Measurements from ENCODE around the gene OR52E2. TPM values are rescaled to one million over a fixed set of nuclear protein-coding genes. Genes with fewer than 3 reads are reported as not detected.

OR52E2 gene
- total RNA-seq (not detected in 2 replicates), polyA plus RNA-seq (not detected in 2 replicates), polyA minus RNA-seq (ENCODE audit: low replicate concordance) (not detected in 2 replicates)
- not detected in 2 replicates for polyA plus RNA-seq (2012)

DNA sequence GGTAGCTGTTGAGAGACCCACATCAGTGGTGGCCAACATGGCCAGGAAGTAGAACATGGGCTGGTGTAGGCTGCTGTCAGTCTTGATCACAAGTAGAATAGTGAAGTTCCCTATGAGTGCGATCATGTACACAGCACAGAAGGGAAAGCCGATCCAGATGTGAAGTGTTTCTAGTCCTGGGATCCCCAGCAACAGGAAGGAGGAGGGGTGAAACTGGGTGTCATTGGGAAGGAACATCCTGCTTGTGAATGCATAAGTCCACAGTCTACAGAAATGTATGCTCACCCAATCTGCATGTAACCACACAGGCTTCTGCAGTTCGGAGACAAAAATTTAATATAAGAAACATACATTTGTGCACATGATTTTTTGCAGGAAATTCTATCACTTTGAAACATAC is at the start of gene OR52E2:
TSS of gene OR52E2 (minus strand) at position 237 of the 400 bp plus-strand sequence. CDS start at position 237, 0 bp downstream.
- no peak for TF ChIP-seq CTCF (conservative IDR thresholded peaks at IDR 0.05 in 1 of 2, IDR thresholded peaks at IDR 0.05 in 1 of 2; ENCODE audit: low read depth in 1 of 2, low read length in 2 of 2)
- no peak for TF ChIP-seq EZH2 (IDR thresholded peaks at IDR 0.05; ENCODE audit: low read length, missing control alignments)
- H2AFZ ChIP-seq (ENCODE audit: low read length), result no peak within 1 kb of the TSS
- no peak within 1 kb of the TSS for H3K4me2 ChIP-seq (ENCODE audit: extremely low read depth, insufficient read depth, low read length)
- no peaks in the 10 kb centered on the region for H4K20me1 ChIP-seq (ENCODE audit: control insufficient read depth, extremely low read depth, insufficient read depth, low read length)
- H3K9me3 ChIP-seq (ENCODE audit: control insufficient read depth, insufficient read depth, low read depth, low read length), result no peaks in the 10 kb centered on the region
- no peak within 1 kb of the TSS for H3K27ac ChIP-seq (ENCODE audit: insufficient read depth, low read length)
- H3K9ac ChIP-seq (ENCODE audit: insufficient read depth, low read length), result no peak within 1 kb of the TSS
- no peaks in the 10 kb centered on the region for H3K4me1 ChIP-seq (ENCODE audit: control insufficient read depth, extremely low read depth, insufficient read depth, low read length)
- no peaks in the 10 kb centered on the region for H3K79me2 ChIP-seq (ENCODE audit: control insufficient read depth, insufficient read depth, low read length)
- H3K4me3 ChIP-seq (replicated peaks in 1 of 4; ENCODE audit: control extremely low read depth in 1 of 4, insufficient read depth in 1 of 4, low read depth in 3 of 4, low read length in 4 of 4), result no peak within 1 kb of the TSS
- DNase-seq (ENCODE audit: low read depth in 2 of 2), result no peak
- H3K36me3 ChIP-seq (ENCODE audit: control insufficient read depth, insufficient read depth, low read length), result no peaks in the 10 kb centered on the region
- no peaks in the 10 kb centered on the region for H3K27me3 ChIP-seq (ENCODE audit: control insufficient read depth, insufficient read depth, low read length)

DNA sequence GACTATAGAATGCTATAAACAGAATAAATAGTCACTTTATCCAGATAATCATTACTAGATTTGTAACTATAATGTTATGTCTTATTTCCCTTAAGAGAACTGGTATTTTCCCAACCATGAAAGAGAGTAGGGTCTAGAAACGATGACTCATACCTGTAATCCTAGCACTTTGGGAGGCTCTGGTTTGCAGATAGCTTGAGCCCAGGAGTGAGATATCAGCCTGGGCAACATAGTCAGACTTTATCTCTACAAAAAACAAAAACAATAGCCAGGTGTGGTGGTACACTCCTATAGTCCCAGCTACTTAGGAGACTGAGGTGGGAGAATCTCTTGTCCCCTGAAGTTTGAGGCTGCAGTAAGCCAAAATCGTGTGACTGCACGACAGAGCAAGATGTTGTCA is 47.9 kb upstream of the OR52E2 start:
- no peak for TF ChIP-seq CTCF (conservative IDR thresholded peaks at IDR 0.05 in 1 of 2, IDR thresholded peaks at IDR 0.05 in 1 of 2; ENCODE audit: low read depth in 1 of 2, low read length in 2 of 2)
- no peak for TF ChIP-seq EZH2 (IDR thresholded peaks at IDR 0.05; ENCODE audit: low read length, missing control alignments)
- H3K9me3 ChIP-seq (ENCODE audit: control insufficient read depth, insufficient read depth, low read depth, low read length), result no peaks in the 10 kb centered on the region
- H3K4me2 ChIP-seq (ENCODE audit: extremely low read depth, insufficient read depth, low read length), result no peak overlapping the region
- no peak overlapping the region for H3K9ac ChIP-seq (ENCODE audit: insufficient read depth, low read length)
- H3K27ac ChIP-seq (ENCODE audit: insufficient read depth, low read length), result no peak overlapping the region
- H2AFZ ChIP-seq (ENCODE audit: low read length), result no peak overlapping the region
- no peaks in the 10 kb centered on the region for H4K20me1 ChIP-seq (ENCODE audit: control insufficient read depth, extremely low read depth, insufficient read depth, low read length)
- H3K4me1 ChIP-seq (ENCODE audit: control insufficient read depth, extremely low read depth, insufficient read depth, low read length), result no peaks in the 10 kb centered on the region
- no peak for DNase-seq (ENCODE audit: low read depth in 2 of 2)
- no peaks in the 10 kb centered on the region for H3K79me2 ChIP-seq (ENCODE audit: control insufficient read depth, insufficient read depth, low read length)
- no peak overlapping the region for H3K4me3 ChIP-seq (replicated peaks in 1 of 4; ENCODE audit: control extremely low read depth in 1 of 4, insufficient read depth in 1 of 4, low read depth in 3 of 4, low read length in 4 of 4)
- H3K27me3 ChIP-seq (ENCODE audit: control insufficient read depth, insufficient read depth, low read length), result no peaks in the 10 kb centered on the region
- no peaks in the 10 kb centered on the region for H3K36me3 ChIP-seq (ENCODE audit: control insufficient read depth, insufficient read depth, low read length)

GRCh38 chr11:5103066-5103465 is 43.6 kb upstream of the OR52E2 start:
- no peak for DNase-seq (ENCODE audit: low read depth in 2 of 2)
- Histone ChIP-seq H3K4me2 (ENCODE audit: extremely low read depth, insufficient read depth, low read length) (no peak overlapping the region), H2AFZ (ENCODE audit: low read length) (no peak overlapping the region), H3K4me1 (ENCODE audit: control insufficient read depth, extremely low read depth, insufficient read depth, low read length) (no peaks in the 10 kb centered on the region), H3K27ac (ENCODE audit: insufficient read depth, low read length) (no peak overlapping the region), H4K20me1 (ENCODE audit: control insufficient read depth, extremely low read depth, insufficient read depth, low read length) (no peaks in the 10 kb centered on the region), H3K9me3 (ENCODE audit: control insufficient read depth, insufficient read depth, low read depth, low read length) (no peaks in the 10 kb centered on the region), H3K36me3 (ENCODE audit: control insufficient read depth, insufficient read depth, low read length) (no peaks in the 10 kb centered on the region), H3K4me3 (replicated peaks in 1 of 4; ENCODE audit: control extremely low read depth in 1 of 4, insufficient read depth in 1 of 4, low read depth in 3 of 4, low read length in 4 of 4) (no peak overlapping the region), H3K27me3 (ENCODE audit: control insufficient read depth, insufficient read depth, low read length) (no peaks in the 10 kb centered on the region), H3K79me2 (ENCODE audit: control insufficient read depth, insufficient read depth, low read length) (no peaks in the 10 kb centered on the region), H3K9ac (ENCODE audit: insufficient read depth, low read length) (no peak overlapping the region)
- TF ChIP-seq EZH2 (IDR thresholded peaks at IDR 0.05; ENCODE audit: low read length, missing control alignments) (no peak), CTCF (conservative IDR thresholded peaks at IDR 0.05 in 1 of 2, IDR thresholded peaks at IDR 0.05 in 1 of 2; ENCODE audit: low read depth in 1 of 2, low read length in 2 of 2) (no peak)

All from fibroblast of lung (primary cell).